Ureter (tissue), 1 donor: ENCODE results near the gene KAT2A. TPM values are rescaled to one million over a fixed set of nuclear protein-coding genes. Genes with fewer than 3 reads are reported as not detected.

Source experiments
- DNase-seq: peaks from one replicate; pipeline ENCODE4 v3.0.0-alpha.2; 2020; ENCODE audit warnings: low spot score
- total RNA-seq: library from RNA; stranded (reverse); gene quantifications from one replicate; pipeline ENCODE4 v1.2.4, GENCODE V29; 2023
- donor health status: DM: yes; HTN: yes; CAD: no.

Gene KAT2A
- total RNA-seq, 1 donor from 2014 or later, result 62.8 TPM

GRCh38 chr17:42135664-42136653 lies 14.8 kb upstream of the KAT2A start:
- peak; percentile 79 for DNase-seq

- no peak for DNase-seq
These were observed 14.0 kb upstream of the KAT2A start for GRCh38 chr17:42135151-42135550.

GRCh38 chr17:42133461-42134041 lies 12.4 kb upstream of the KAT2A start:
- DNase-seq, result no peak

- DNase-seq, result peak; percentile 73
These were observed 11.8 kb upstream of the KAT2A start for GRCh38 chr17:42132941-42133340.

GRCh38 chr17:42131981-42132432 lies 10.8 kb upstream of the KAT2A start:
- no peak for DNase-seq

- DNase-seq, result no peak
These were observed 10.1 kb upstream of the KAT2A start for GRCh38 chr17:42131232-42131631.

GRCh38 chr17:42130310-42130936 lies 9.3 kb upstream of the KAT2A start:
- DNase-seq, result no peak

- no peak for DNase-seq
These were observed 8.1 kb upstream of the KAT2A start for GRCh38 chr17:42129109-42129837.

- no peak for DNase-seq
These were observed 6.2 kb upstream of the KAT2A start for GRCh38 chr17:42127414-42127813.

GRCh38 chr17:42126836-42127235 lies 5.7 kb upstream of the KAT2A start:
- no peak for DNase-seq

- no peak for DNase-seq
These were observed 4.4 kb upstream of the KAT2A start for GRCh38 chr17:42125565-42125964.

- DNase-seq, result no peak
These were observed 3.1 kb upstream of the KAT2A start for GRCh38 chr17:42124256-42124655.

GRCh38 chr17:42122371-42123303 lies 1.5 kb upstream of the KAT2A start, which contains the start of gene HSPB9:
Gene HSPB9, plus strand, starts transcription at chr17:42122804. Its CDS starts 47 bp downstream, at chr17:42122851.
- DNase-seq, result peak; percentile 71

- DNase-seq, result no peak
These were observed 902 bp downstream of the KAT2A start for GRCh38 chr17:42120161-42120769.

- DNase-seq, result no peak
These were observed 1.9 kb downstream of the KAT2A start for GRCh38 chr17:42119301-42119700.

GRCh38 chr17:42118545-42118944 lies 2.6 kb downstream of the KAT2A start:
- no peak for DNase-seq

- no peak for DNase-seq
These were observed 3.0 kb downstream of the KAT2A start for GRCh38 chr17:42118126-42118510.

- DNase-seq, result no peak
These were observed 3.6 kb downstream of the KAT2A start for GRCh38 chr17:42117397-42118125.

- DNase-seq, result peak; percentile 88
These were observed 4.3 kb downstream of the KAT2A start for GRCh38 chr17:42116705-42117396.
